Measurements from ENCODE around the gene LRP8. TPM values are rescaled to one million over a fixed set of nuclear protein-coding genes. Genes with fewer than 3 reads are reported as not detected.
A peak's percentile ranks its signal among the peaks of the same experiment; 100 is the strongest.

Gene LRP8
- total RNA-seq, 2 experiments from 2014 or later, result 51.8 to 56.6 TPM

- no peak overlapping the region for H3K4me3 Mint-ChIP-seq
- H3K4me1 Mint-ChIP-seq, result peaks cover 18% of the 10 kb centered on the region
- no peaks in the 10 kb centered on the region for H3K27me3 Mint-ChIP-seq
- ChIA-PET POLR2A (no interaction called here), CTCF (interaction anchor here (0.6 to 1.1 kb wide), 2 partner anchors 20 to 863 kb away, joined by 3 to 6 read pairs; no protein-coding TSS in a partner anchor)
- no peak overlapping the region for H3K27ac Mint-ChIP-seq
- DNase-seq, result no peak
- H3K9me3 Mint-ChIP-seq, result no peaks in the 10 kb centered on the region
- H3K36me3 Mint-ChIP-seq (ENCODE audit: low read depth), result peaks cover 11% of the 10 kb centered on the region
Measured at GRCh38 chr1:53241828-53242227, 86.0 kb downstream of the LRP8 start.

GRCh38 chr1:53238197-53239155, 89.4 kb downstream of the LRP8 start, which contains the start of gene MAGOH:
Gene MAGOH, minus strand, starts transcription at chr1:53238518. Its CDS starts 70 bp downstream, at chr1:53238448.
- ChIA-PET POLR2A (no interaction called here), CTCF (interaction anchor here (1.3 kb wide), 1 partner anchor 27 kb away, joined by 3 read pairs; no protein-coding TSS in a partner anchor)
- Mint-ChIP-seq H3K9me3 (no peaks in the 10 kb centered on the region), H3K27ac (peak within 1 kb of the TSS; percentile 95), H3K4me3 (peak within 1 kb of the TSS; percentile 95), H3K4me1 (peaks cover 31% of the 10 kb centered on the region), H3K27me3 (no peaks in the 10 kb centered on the region), H3K36me3 (ENCODE audit: low read depth) (peaks cover 23% of the 10 kb centered on the region)
- peak; percentile 92 for DNase-seq

- ChIA-PET CTCF (interaction anchor here (0.7 to 1.3 kb wide), 2 partner anchors 26 to 68 kb away, joined by 3 read pairs; no protein-coding TSS in a partner anchor), POLR2A (interaction anchor here (0.6 kb wide), 1 partner anchor 9 kb away, joined by 10 read pairs; no protein-coding TSS in a partner anchor)
Measured at GRCh38 chr1:53237638-53238037, 90.2 kb downstream of the LRP8 start.

GRCh38 chr1:53220962-53221286, 106.9 kb downstream of the LRP8 start:
- Mint-ChIP-seq H3K9me3 (no peaks in the 10 kb centered on the region), H3K36me3 (ENCODE audit: low read depth) (peaks cover 16% of the 10 kb centered on the region), H3K27ac (peak overlapping the region; percentile 96), H3K4me1 (peaks cover 27% of the 10 kb centered on the region), H3K27me3 (no peaks in the 10 kb centered on the region), H3K4me3 (peak overlapping the region; percentile 88)
- CTCF ChIA-PET, result interaction anchor here (1.8 kb wide), 1 partner anchor 12 kb away, joined by 5 read pairs; no protein-coding TSS in a partner anchor
- no peak for DNase-seq
- POLR2A ChIA-PET, result no interaction called here

More at GRCh38 chr1:53237638-53238037, 90.2 kb downstream of the LRP8 start:
- H3K9me3 Mint-ChIP-seq, result no peaks in the 10 kb centered on the region
- peaks cover 31% of the 10 kb centered on the region for H3K4me1 Mint-ChIP-seq
- H3K27ac Mint-ChIP-seq, result peak overlapping the region; percentile 95
- H3K4me3 Mint-ChIP-seq, result peak overlapping the region; percentile 95
- no peak for DNase-seq
- no peaks in the 10 kb centered on the region for H3K27me3 Mint-ChIP-seq
- H3K36me3 Mint-ChIP-seq (ENCODE audit: low read depth), result peaks cover 29% of the 10 kb centered on the region

- Mint-ChIP-seq H3K36me3 (ENCODE audit: low read depth) (peaks cover 16% of the 10 kb centered on the region), H3K4me1 (peaks cover 27% of the 10 kb centered on the region), H3K27ac (peak within 1 kb of the TSS; percentile 96), H3K27me3 (no peaks in the 10 kb centered on the region), H3K9me3 (no peaks in the 10 kb centered on the region), H3K4me3 (peak within 1 kb of the TSS; percentile 88)
- POLR2A ChIA-PET, result no interaction called here
- peak; percentile 95 for DNase-seq
- CTCF ChIA-PET, result no interaction called here
Measured at GRCh38 chr1:53220171-53220961, 107.5 kb downstream of the LRP8 start, which contains the start of gene CZIB. Gene CZIB, minus strand, starts transcription at chr1:53220634. Its CDS starts 59 bp downstream, at chr1:53220575.

- Mint-ChIP-seq H3K4me1 (peaks cover 27% of the 10 kb centered on the region), H3K9me3 (no peaks in the 10 kb centered on the region), H3K36me3 (ENCODE audit: low read depth) (peaks cover 16% of the 10 kb centered on the region), H3K4me3 (peak overlapping the region; percentile 88), H3K27me3 (no peaks in the 10 kb centered on the region), H3K27ac (peak overlapping the region; percentile 96)
- CTCF ChIA-PET, result no interaction called here
- POLR2A ChIA-PET, result interaction anchor here (0.7 kb wide), 1 partner anchor 169 kb away, joined by 4 read pairs; no protein-coding TSS in a partner anchor
- no peak for DNase-seq
Measured at GRCh38 chr1:53219711-53220110, 108.2 kb downstream of the LRP8 start.

GRCh38 chr1:53218201-53218600, 109.7 kb downstream of the LRP8 start:
- POLR2A ChIA-PET, result no interaction called here
- no peak overlapping the region for H3K27ac Mint-ChIP-seq

GRCh38 chr1:53214376-53214940, 113.4 kb downstream of the LRP8 start:
- Mint-ChIP-seq H3K9me3 (no peaks in the 10 kb centered on the region), H3K4me3 (no peak overlapping the region), H3K27ac (peak overlapping the region; percentile 36), H3K27me3 (no peaks in the 10 kb centered on the region), H3K4me1 (peaks cover 13% of the 10 kb centered on the region), H3K36me3 (ENCODE audit: low read depth) (peaks cover 39% of the 10 kb centered on the region)
- no peak for DNase-seq
- POLR2A ChIA-PET, result no interaction called here
- CTCF ChIA-PET, result interaction anchor here (0.6 to 1.3 kb wide), 3 partner anchors 11 to 131 kb away, joined by 4 to 5 read pairs (median 4); no protein-coding TSS in a partner anchor

More at GRCh38 chr1:53218201-53218600, 109.7 kb downstream of the LRP8 start:
- no peak overlapping the region for H3K4me3 Mint-ChIP-seq
- H3K9me3 Mint-ChIP-seq, result no peaks in the 10 kb centered on the region
- peaks cover 27% of the 10 kb centered on the region for H3K4me1 Mint-ChIP-seq
- H3K36me3 Mint-ChIP-seq (ENCODE audit: low read depth), result peaks cover 25% of the 10 kb centered on the region
- no peak for DNase-seq
- CTCF ChIA-PET, result interaction anchor here (0.7 to 1.2 kb wide), 2 partner anchors 10 to 54 kb away, joined by 3 read pairs; no protein-coding TSS in a partner anchor
- no peaks in the 10 kb centered on the region for H3K27me3 Mint-ChIP-seq

GRCh38 chr1:53210954-53211353, 116.9 kb downstream of the LRP8 start:
- peaks cover 51% of the 10 kb centered on the region for H3K36me3 Mint-ChIP-seq (ENCODE audit: low read depth)
- H3K27me3 Mint-ChIP-seq, result no peaks in the 10 kb centered on the region
- CTCF ChIA-PET, result interaction anchor here (0.9 to 1.3 kb wide), 3 partner anchors 9 to 941 kb away, joined by 3 to 4 read pairs (median 4); partner anchors contain the start of gene MAGOH
- no peaks in the 10 kb centered on the region for H3K4me1 Mint-ChIP-seq
- no peak for DNase-seq
- H3K27ac Mint-ChIP-seq, result no peak overlapping the region
- H3K9me3 Mint-ChIP-seq, result peaks cover 11% of the 10 kb centered on the region
- POLR2A ChIA-PET, result no interaction called here
- no peak overlapping the region for H3K4me3 Mint-ChIP-seq

GRCh38 chr1:53210352-53210751, 117.5 kb downstream of the LRP8 start:
- ChIA-PET CTCF (no interaction called here), POLR2A (no interaction called here)

GRCh38 chr1:53207726-53208125, 120.1 kb downstream of the LRP8 start:
- Mint-ChIP-seq H3K4me3 (no peak overlapping the region), H3K36me3 (ENCODE audit: low read depth) (peaks cover 73% of the 10 kb centered on the region), H3K27ac (no peak overlapping the region), H3K27me3 (no peaks in the 10 kb centered on the region), H3K4me1 (peaks cover 2% of the 10 kb centered on the region), H3K9me3 (peaks cover 26% of the 10 kb centered on the region)
- ChIA-PET CTCF (interaction anchor here (0.6 kb wide), 1 partner anchor 547 kb away, joined by 3 read pairs; no protein-coding TSS in a partner anchor), POLR2A (no interaction called here)
- no peak for DNase-seq

More at GRCh38 chr1:53210352-53210751, 117.5 kb downstream of the LRP8 start:
- no peaks in the 10 kb centered on the region for H3K27me3 Mint-ChIP-seq
- H3K36me3 Mint-ChIP-seq (ENCODE audit: low read depth), result peaks cover 57% of the 10 kb centered on the region
- no peaks in the 10 kb centered on the region for H3K4me1 Mint-ChIP-seq
- no peak overlapping the region for H3K27ac Mint-ChIP-seq
- no peak for DNase-seq
- peaks cover 11% of the 10 kb centered on the region for H3K9me3 Mint-ChIP-seq
- H3K4me3 Mint-ChIP-seq, result no peak overlapping the region

GRCh38 chr1:53206735-53207379, 121.0 kb downstream of the LRP8 start:
- peaks cover 2% of the 10 kb centered on the region for H3K4me1 Mint-ChIP-seq
- H3K4me3 Mint-ChIP-seq, result no peak overlapping the region
- DNase-seq, result no peak
- CTCF ChIA-PET, result interaction anchor here (1.2 kb wide), 1 partner anchor 10 kb away, joined by 3 read pairs; the partner anchor contains the start of gene CPT2
- H3K27me3 Mint-ChIP-seq, result no peaks in the 10 kb centered on the region
- POLR2A ChIA-PET, result no interaction called here
- H3K9me3 Mint-ChIP-seq, result peaks cover 26% of the 10 kb centered on the region
- H3K27ac Mint-ChIP-seq, result no peak overlapping the region
- peaks cover 76% of the 10 kb centered on the region for H3K36me3 Mint-ChIP-seq (ENCODE audit: low read depth)
